PC-3 (cell line): ENCODE data around the gene CLPTM1L.

Experiments
- EZH2 ChIP-seq: fragments of 300-600 bp; sonication (generic); IDR thresholded peaks from one replicate; pipeline ENCODE4 v1.6.1; 2017; ENCODE audit warnings: antibody characterized with exemption, mild to moderate bottlenecking, low read length; ENCODE audit not compliant: unreplicated experiment
- EZH2phosphoT487 ChIP-seq: fragments of 300-600 bp; sonication (generic); IDR thresholded peaks from 2 replicates; pipeline ENCODE4 v1.6.1; 2018; ENCODE audit warnings: mild to moderate bottlenecking, antibody characterized with exemption, low read length, borderline replicate concordance
- TF ChIP-seq, protein P1 (sequence below): fragments of 300-600 bp; sonication (generic); conservative IDR thresholded peaks from 2 replicates; pipeline ENCODE4 v1.5.1; 2017; ENCODE audit warnings: antibody characterized with exemption, low read depth, mild to moderate bottlenecking, low read length

DNA sequence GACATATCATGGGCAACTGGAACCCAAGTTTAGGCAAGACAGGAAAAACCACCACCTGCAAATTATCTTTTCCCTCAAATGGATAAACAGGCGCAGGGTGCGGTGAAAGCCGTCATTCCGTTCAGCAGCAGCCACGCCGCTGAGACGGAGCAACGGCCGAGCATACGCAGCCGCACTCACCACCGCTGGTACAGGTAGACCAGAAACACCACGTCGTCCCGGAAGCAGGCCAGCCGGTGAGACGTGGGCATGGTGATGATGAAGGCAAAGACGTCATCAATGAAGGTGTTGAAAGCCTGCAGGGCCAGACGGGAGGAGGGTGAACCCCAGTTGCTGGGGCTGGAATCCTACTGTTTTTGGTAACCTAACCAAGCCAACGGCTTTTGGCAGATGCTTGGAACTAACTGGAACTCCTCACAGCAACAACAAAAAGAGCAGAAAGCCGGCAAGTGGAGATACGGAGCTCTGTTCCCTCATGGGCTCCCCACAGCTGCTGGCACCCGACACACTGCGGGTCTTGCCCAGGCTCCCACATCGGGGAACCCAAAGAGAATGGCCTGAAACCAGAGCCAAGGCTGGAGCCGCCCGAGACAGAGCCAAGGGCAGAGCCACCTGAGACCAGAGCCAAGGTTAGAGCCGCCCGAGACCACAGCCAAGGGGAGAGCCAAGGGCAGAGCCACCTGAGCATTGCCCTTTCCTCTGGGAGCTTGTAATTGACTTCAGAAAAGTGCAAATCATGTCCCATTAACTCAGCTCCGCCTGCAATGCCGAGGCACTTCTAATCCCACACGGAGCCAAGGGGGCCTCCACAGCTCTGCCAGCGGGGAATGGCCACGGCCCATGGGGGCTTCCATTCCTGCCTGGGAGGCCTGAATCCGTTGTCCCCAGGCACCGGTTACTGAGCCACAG is 24.2 kb downstream of the CLPTM1L start:
- TF ChIP-seq, protein P1, sequence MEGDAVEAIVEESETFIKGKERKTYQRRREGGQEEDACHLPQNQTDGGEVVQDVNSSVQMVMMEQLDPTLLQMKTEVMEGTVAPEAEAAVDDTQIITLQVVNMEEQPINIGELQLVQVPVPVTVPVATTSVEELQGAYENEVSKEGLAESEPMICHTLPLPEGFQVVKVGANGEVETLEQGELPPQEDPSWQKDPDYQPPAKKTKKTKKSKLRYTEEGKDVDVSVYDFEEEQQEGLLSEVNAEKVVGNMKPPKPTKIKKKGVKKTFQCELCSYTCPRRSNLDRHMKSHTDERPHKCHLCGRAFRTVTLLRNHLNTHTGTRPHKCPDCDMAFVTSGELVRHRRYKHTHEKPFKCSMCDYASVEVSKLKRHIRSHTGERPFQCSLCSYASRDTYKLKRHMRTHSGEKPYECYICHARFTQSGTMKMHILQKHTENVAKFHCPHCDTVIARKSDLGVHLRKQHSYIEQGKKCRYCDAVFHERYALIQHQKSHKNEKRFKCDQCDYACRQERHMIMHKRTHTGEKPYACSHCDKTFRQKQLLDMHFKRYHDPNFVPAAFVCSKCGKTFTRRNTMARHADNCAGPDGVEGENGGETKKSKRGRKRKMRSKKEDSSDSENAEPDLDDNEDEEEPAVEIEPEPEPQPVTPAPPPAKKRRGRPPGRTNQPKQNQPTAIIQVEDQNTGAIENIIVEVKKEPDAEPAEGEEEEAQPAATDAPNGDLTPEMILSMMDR, result no peak
- TF ChIP-seq EZH2phosphoT487 (no peak), EZH2 (no peak)
